Panc1 (cell line): ENCODE measurements around the gene ABCF2. TPM values are rescaled to one million over a fixed set of nuclear protein-coding genes. Genes with fewer than 3 reads are reported as not detected.

Experiments
- ATAC-seq: fragments of 200-7000 bp; cut with Tn5 transposase; 2 replicates; pipeline ENCODE4 v1.9.1; 2020; ENCODE audit warnings: mild to moderate bottlenecking, moderate library complexity
- BruUV-seq: library from RNA; stranded (reverse); fragments of 400-500 nt; replicated peaks from 2 replicates; lab custom pipeline; 2021; lab: Mats Ljungman, UMichigan
- CTCF ChIA-PET: fragments of 300-600 bp; sonication (Branson Sonifier 250); formaldehyde crosslinking; loops from one replicate; lab custom pipeline; 2022; ENCODE audit warnings: antibody characterized with exemption; lab: Charles Lee
- POLR2A ChIA-PET: fragments of 300-600 bp; sonication (Branson Sonifier 250); formaldehyde crosslinking; loops from one replicate; lab custom pipeline; 2022; ENCODE audit warnings: antibody characterized with exemption; lab: Charles Lee
- DNase-seq: peaks from one replicate; pipeline ENCODE4 v3.0.0-alpha.2; 2010; ENCODE audit warnings: low read depth, low spot score
- H3K27ac ChIP-seq: 2 replicates; pipeline ENCODE4 v1.5.1; 2011; ENCODE audit warnings: mild to moderate bottlenecking, low read length, inconsistent platforms
- H3K27me3 ChIP-seq: fragments of 200-500 bp; sonication (Bioruptor generic); 2 replicates; pipeline ENCODE4 v1.6.0; 2014; ENCODE audit warnings: low read length, inconsistent platforms; ENCODE audit not compliant: control insufficient read depth, insufficient read depth
- H3K36me3 ChIP-seq: fragments of 200-500 bp; sonication (Bioruptor generic); 2 replicates; pipeline ENCODE4 v1.5.1; 2014; ENCODE audit warnings: inconsistent platforms, mild to moderate bottlenecking, low read length, moderate library complexity; ENCODE audit not compliant: control insufficient read depth, insufficient read depth
- H3K4me1 ChIP-seq: 2 replicates; pipeline ENCODE4 v1.5.1; 2011; ENCODE audit warnings: inconsistent platforms, mild to moderate bottlenecking, low read length, moderate library complexity; ENCODE audit not compliant: control insufficient read depth, insufficient read depth
- H3K4me3 ChIP-seq, 2 experiments: 2 replicates each; pipeline ENCODE4 v1.5.1; 2011 to 2012; ENCODE audit warnings: low read depth in 2 of 2, low read length in 2 of 2, mild to moderate bottlenecking in 2 of 2, inconsistent platforms in 1 of 2, moderate library complexity in 1 of 2
- H3K9me3 ChIP-seq: fragments of 200-500 bp; sonication (Bioruptor generic); 2 replicates; pipeline ENCODE4 v1.5.1; 2014; ENCODE audit warnings: low read depth, mild to moderate bottlenecking, inconsistent platforms, low read length, moderate library complexity; ENCODE audit not compliant: control insufficient read depth, insufficient read depth
- CTCF ChIP-seq: fragments of 450-650 bp; IDR thresholded peaks from 2 replicates; pipeline ENCODE4 v1.5.1; 2017; ENCODE audit warnings: mild to moderate bottlenecking
- POLR2AphosphoS5 ChIP-seq: IDR thresholded peaks from 2 replicates; pipeline ENCODE4 v1.6.1; 2012; ENCODE audit warnings: mild to moderate bottlenecking, low read depth, low read length, moderate library complexity
- SIN3A ChIP-seq: IDR thresholded peaks from 2 replicates; pipeline ENCODE4 v1.6.1; 2012; ENCODE audit warnings: low read depth, mild to moderate bottlenecking, low read length, moderate library complexity, borderline replicate concordance; ENCODE audit not compliant: insufficient read depth
- TCF7L2 ChIP-seq: IDR thresholded peaks from 2 replicates; pipeline ENCODE4 v1.6.1; 2011; ENCODE audit warnings: mild to moderate bottlenecking, low read depth, low read length, inconsistent platforms
- in situ Hi-C: cut with HindIII; loops from 2 replicates; pipeline ENCODE4 v1.10.0; 2016; ENCODE audit warnings: low sequenced_read_pairs, low pct_unique_long_range_greater_than_20kb
- intact Hi-C: fragments of 100-400 bp; cut with micrococcal nuclease; formaldehyde crosslinking; loops from one replicate; pipeline ENCODE4 v1.10.0; 2022; ENCODE audit not compliant: unreplicated experiment
- total RNA-seq: library from RNA; stranded (reverse); gene quantifications from one replicate; pipeline ENCODE4 v1.2.1, GENCODE V29; 2021; ENCODE audit not compliant: unreplicated experiment
- TF ChIP-seq, protein P1 (sequence below), 2 experiments: IDR thresholded peaks; 2 replicates each; pipeline ENCODE4 v1.6.1; 2011 to 2012; ENCODE audit warnings: low read depth in 2 of 2, control low read depth in 1 of 2, low read length in 1 of 2, mild to moderate bottlenecking in 1 of 2, moderate library complexity in 1 of 2; ENCODE audit not compliant: insufficient read depth in 1 of 2

ABCF2 gene
- total RNA-seq, 1 experiment from 2014 or later, result 64.4 TPM

- in situ Hi-C loops (no loop called here), intact Hi-C loops (loop anchor here (5.0 kb wide), 1 partner anchor 47 kb away; no protein-coding TSS in a partner anchor)
- Histone ChIP-seq H3K4me1 (peaks cover 20% of the 10 kb centered on the region), H3K4me3 (no peak overlapping the region), H3K27ac (no peak overlapping the region), H3K27me3 (no peaks in the 10 kb centered on the region), H3K36me3 (no peaks in the 10 kb centered on the region), H3K9me3 (no peaks in the 10 kb centered on the region)
- no TSS peak for BruUV-seq
- ChIA-PET CTCF (no interaction called here), POLR2A (interaction anchor here (0.6 kb wide), 1 partner anchor 27 kb away, joined by 3 read pairs; no protein-coding TSS in a partner anchor)
- TF ChIP-seq SIN3A (no peak), POLR2AphosphoS5 (no peak), CTCF (no peak), TCF7L2 (no peak)
- TF ChIP-seq, protein P1, sequence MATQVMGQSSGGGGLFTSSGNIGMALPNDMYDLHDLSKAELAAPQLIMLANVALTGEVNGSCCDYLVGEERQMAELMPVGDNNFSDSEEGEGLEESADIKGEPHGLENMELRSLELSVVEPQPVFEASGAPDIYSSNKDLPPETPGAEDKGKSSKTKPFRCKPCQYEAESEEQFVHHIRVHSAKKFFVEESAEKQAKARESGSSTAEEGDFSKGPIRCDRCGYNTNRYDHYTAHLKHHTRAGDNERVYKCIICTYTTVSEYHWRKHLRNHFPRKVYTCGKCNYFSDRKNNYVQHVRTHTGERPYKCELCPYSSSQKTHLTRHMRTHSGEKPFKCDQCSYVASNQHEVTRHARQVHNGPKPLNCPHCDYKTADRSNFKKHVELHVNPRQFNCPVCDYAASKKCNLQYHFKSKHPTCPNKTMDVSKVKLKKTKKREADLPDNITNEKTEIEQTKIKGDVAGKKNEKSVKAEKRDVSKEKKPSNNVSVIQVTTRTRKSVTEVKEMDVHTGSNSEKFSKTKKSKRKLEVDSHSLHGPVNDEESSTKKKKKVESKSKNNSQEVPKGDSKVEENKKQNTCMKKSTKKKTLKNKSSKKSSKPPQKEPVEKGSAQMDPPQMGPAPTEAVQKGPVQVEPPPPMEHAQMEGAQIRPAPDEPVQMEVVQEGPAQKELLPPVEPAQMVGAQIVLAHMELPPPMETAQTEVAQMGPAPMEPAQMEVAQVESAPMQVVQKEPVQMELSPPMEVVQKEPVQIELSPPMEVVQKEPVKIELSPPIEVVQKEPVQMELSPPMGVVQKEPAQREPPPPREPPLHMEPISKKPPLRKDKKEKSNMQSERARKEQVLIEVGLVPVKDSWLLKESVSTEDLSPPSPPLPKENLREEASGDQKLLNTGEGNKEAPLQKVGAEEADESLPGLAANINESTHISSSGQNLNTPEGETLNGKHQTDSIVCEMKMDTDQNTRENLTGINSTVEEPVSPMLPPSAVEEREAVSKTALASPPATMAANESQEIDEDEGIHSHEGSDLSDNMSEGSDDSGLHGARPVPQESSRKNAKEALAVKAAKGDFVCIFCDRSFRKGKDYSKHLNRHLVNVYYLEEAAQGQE (IDR thresholded peaks at IDR 0.05; ENCODE audit: insufficient read depth in 1 of 2, low read depth in 2 of 2, low read length in 1 of 2), result no peak
- ATAC-seq, result no peak
- no peak for DNase-seq
Observed at GRCh38 chr7:151254851-151255250, 27.8 kb upstream of the ABCF2 start.

- DNase-seq (no peak), ATAC-seq (no peak)
- no TSS peak for BruUV-seq
- TF ChIP-seq, protein P1 (IDR thresholded peaks at IDR 0.05; ENCODE audit: insufficient read depth in 1 of 2, low read depth in 2 of 2, low read length in 1 of 2), result no peak
- TF ChIP-seq CTCF, result no peak
- no peak for TF ChIP-seq POLR2AphosphoS5
- no peak for TF ChIP-seq SIN3A
- TF ChIP-seq TCF7L2, result no peak
- peaks cover 25% of the 10 kb centered on the region for H3K4me1 ChIP-seq
- no peaks in the 10 kb centered on the region for H3K36me3 ChIP-seq
- in situ Hi-C loops, result no loop called here
- H3K9me3 ChIP-seq, result no peaks in the 10 kb centered on the region
- no peak overlapping the region for H3K27ac ChIP-seq
- intact Hi-C loops, result loop anchor here (5.0 kb wide), 1 partner anchor 48 kb away; no protein-coding TSS in a partner anchor
- ChIA-PET POLR2A (interaction anchor here (0.6 kb wide), 1 partner anchor 27 kb away, joined by 3 read pairs; no protein-coding TSS in a partner anchor), CTCF (no interaction called here)
- no peak overlapping the region for H3K4me3 ChIP-seq
- no peaks in the 10 kb centered on the region for H3K27me3 ChIP-seq
Observed at GRCh38 chr7:151254316-151254715, 27.3 kb upstream of the ABCF2 start.
